ENCODE measurements around the gene MARK2. TPM values are rescaled to one million over a fixed set of nuclear protein-coding genes. Genes with fewer than 3 reads are reported as not detected.

MARK2 gene
- total and polyA plus RNA-seq, 10 of the 15 experiments (the other 5 are each of a cell fraction or from before 2014, with no cell fraction given), result 0.19 to 29.5 (median 13.2) TPM

- ChIA-PET POLR2A (no interaction called here), RAD21 (ENCODE audit: unreplicated experiment) (interaction anchor here (0.9 to 1.3 kb wide), 3 partner anchors 24 to 84 kb away, joined by 3 to 5 read pairs (median 4); no protein-coding TSS in a partner anchor), SMC1A (ENCODE audit: uncharacterized antibody, unreplicated experiment) (interaction anchor here (1.1 kb wide), 1 partner anchor 53 kb away, joined by 3 read pairs; no protein-coding TSS in a partner anchor), CTCF (interaction anchor here (1.0 to 3.9 kb wide), 6 partner anchors 8 to 83 kb away, joined by 3 to 34 read pairs (median 6); partner anchors contain the start of gene MARK2)
- no peak for TF ChIP-seq FOXK2 (IDR thresholded peaks at IDR 0.05)
- no peak for TF ChIP-seq ZNF384 (IDR thresholded peaks at IDR 0.05; ENCODE audit: borderline replicate concordance, low read depth, low read length)
- TF ChIP-seq, protein P1, sequence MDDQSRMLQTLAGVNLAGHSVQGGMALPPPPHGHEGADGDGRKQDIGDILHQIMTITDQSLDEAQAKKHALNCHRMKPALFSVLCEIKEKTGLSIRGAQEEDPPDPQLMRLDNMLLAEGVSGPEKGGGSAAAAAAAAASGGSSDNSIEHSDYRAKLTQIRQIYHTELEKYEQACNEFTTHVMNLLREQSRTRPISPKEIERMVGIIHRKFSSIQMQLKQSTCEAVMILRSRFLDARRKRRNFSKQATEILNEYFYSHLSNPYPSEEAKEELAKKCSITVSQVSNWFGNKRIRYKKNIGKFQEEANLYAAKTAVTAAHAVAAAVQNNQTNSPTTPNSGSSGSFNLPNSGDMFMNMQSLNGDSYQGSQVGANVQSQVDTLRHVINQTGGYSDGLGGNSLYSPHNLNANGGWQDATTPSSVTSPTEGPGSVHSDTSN (IDR thresholded peaks at IDR 0.05; ENCODE audit: insufficient replicate concordance, low read depth, low read length), result no peak
- TF ChIP-seq, protein P2, sequence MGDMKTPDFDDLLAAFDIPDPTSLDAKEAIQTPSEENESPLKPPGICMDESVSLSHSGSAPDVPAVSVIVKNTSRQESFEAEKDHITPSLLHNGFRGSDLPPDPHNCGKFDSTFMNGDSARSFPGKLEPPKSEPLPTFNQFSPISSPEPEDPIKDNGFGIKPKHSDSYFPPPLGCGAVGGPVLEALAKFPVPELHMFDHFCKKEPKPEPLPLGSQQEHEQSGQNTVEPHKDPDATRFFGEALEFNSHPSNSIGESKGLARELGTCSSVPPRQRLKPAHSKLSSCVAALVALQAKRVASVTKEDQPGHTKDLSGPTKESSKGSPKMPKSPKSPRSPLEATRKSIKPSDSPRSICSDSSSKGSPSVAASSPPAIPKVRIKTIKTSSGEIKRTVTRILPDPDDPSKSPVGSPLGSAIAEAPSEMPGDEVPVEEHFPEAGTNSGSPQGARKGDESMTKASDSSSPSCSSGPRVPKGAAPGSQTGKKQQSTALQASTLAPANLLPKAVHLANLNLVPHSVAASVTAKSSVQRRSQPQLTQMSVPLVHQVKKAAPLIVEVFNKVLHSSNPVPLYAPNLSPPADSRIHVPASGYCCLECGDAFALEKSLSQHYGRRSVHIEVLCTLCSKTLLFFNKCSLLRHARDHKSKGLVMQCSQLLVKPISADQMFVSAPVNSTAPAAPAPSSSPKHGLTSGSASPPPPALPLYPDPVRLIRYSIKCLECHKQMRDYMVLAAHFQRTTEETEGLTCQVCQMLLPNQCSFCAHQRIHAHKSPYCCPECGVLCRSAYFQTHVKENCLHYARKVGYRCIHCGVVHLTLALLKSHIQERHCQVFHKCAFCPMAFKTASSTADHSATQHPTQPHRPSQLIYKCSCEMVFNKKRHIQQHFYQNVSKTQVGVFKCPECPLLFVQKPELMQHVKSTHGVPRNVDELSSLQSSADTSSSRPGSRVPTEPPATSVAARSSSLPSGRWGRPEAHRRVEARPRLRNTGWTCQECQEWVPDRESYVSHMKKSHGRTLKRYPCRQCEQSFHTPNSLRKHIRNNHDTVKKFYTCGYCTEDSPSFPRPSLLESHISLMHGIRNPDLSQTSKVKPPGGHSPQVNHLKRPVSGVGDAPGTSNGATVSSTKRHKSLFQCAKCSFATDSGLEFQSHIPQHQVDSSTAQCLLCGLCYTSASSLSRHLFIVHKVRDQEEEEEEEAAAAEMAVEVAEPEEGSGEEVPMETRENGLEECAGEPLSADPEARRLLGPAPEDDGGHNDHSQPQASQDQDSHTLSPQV (IDR thresholded peaks at IDR 0.05), result no peak
- no peak for TF ChIP-seq SUPT20H (IDR thresholded peaks at IDR 0.05; ENCODE audit: borderline replicate concordance, control insufficient read depth, low read depth, low read length)
- TF ChIP-seq BCL11A (IDR thresholded peaks at IDR 0.05; ENCODE audit: low read depth, low read length), result no peak
- no peak for TF ChIP-seq RELA (IDR thresholded peaks at IDR 0.05; ENCODE audit: borderline replicate concordance, partially characterized antibody)
- TF ChIP-seq USF1 (IDR thresholded peaks at IDR 0.05; ENCODE audit: borderline replicate concordance, extremely low read length, insufficient read depth, low read depth, low read length), result no peak
- no peak for TF ChIP-seq KDM1A (IDR thresholded peaks at IDR 0.05; ENCODE audit: borderline replicate concordance)
- no peak for TF ChIP-seq WRNIP1 (IDR thresholded peaks at IDR 0.05; ENCODE audit: borderline replicate concordance, low read depth, low read length)
- TF ChIP-seq SPI1 (IDR thresholded peaks at IDR 0.05; ENCODE audit: borderline replicate concordance, insufficient read depth, low read depth, low read length), result no peak
- no peak for TF ChIP-seq ZNF24 (IDR thresholded peaks at IDR 0.05)
- no peak for TF ChIP-seq SIN3A (IDR thresholded peaks at IDR 0.05; ENCODE audit: low read depth, low read length)
- no peak for TF ChIP-seq SUZ12 (IDR thresholded peaks at IDR 0.05; ENCODE audit: unreplicated experiment)
- DNase-seq (ENCODE audit: low read depth, low spot score) (no peak), FAIRE-seq (no peak), ATAC-seq (no peak)
- H3K27ac ChIP-seq (ENCODE audit: control insufficient read depth, insufficient read depth), result no peak overlapping the region
- no peaks in the 10 kb centered on the region for H3K9me3 ChIP-seq (replicated peaks; ENCODE audit: control insufficient read depth, insufficient read depth, low read length)
- peaks cover 0 to 3% of the 10 kb centered on the region in 2 experiments; a peak in 3 of 4 replicates for H3K27me3 ChIP-seq (replicated peaks in 1 of 2; ENCODE audit: control insufficient read depth in 2 of 2, insufficient read depth in 2 of 2, low read length in 1 of 2)
- no peak overlapping the region for H2AFZ ChIP-seq (ENCODE audit: control insufficient read depth, low read depth, low read length)
- peaks cover 10% of the 10 kb centered on the region for H3K4me1 ChIP-seq (ENCODE audit: control insufficient read depth, insufficient read depth, low read length)
- intact Hi-C loops (cut with micrococcal nuclease; ENCODE audit: unreplicated experiment) (no loop called here), in situ Hi-C loops (cut with MboI) (no loop called here)
- no peak overlapping the region for H3K4me3 ChIP-seq
- 48% methylated on average over 13 of the region's 22 CpGs for WGBS (ENCODE audit: insufficient coverage, insufficient replicate concordance, low lambda C conversion rate, missing lambda C conversion rate)
- no peak overlapping the region for H3K9ac ChIP-seq (ENCODE audit: control insufficient read depth, insufficient read depth, low read length)
- no peaks in the 10 kb centered on the region for H3K36me3 ChIP-seq (ENCODE audit: control insufficient read depth in 2 of 2, insufficient read depth in 2 of 2, low read length in 1 of 2)
- H3K4me2 ChIP-seq (ENCODE audit: control insufficient read depth, insufficient read depth), result no peak overlapping the region
- H4K20me1 ChIP-seq (ENCODE audit: control insufficient read depth, insufficient read depth), result no peaks in the 10 kb centered on the region
- no peaks in the 10 kb centered on the region for H3K79me2 ChIP-seq (ENCODE audit: control insufficient read depth, insufficient read depth, low read length)
- no TSS peak for BruUV-seq (replicated peaks)
These were observed 81.4 kb downstream of the MARK2 start for GRCh38 chr11:63920126-63920938.

Measured in GM12878 (cell line).